ENCODE data around the gene TUBGCP2.
"Not testable (repeated sequence)": the region's sequence is repeated elsewhere in the genome, so short reads cannot be mapped to it uniquely, and the experiment has no call there.

The TUBGCP2 gene

DNA sequence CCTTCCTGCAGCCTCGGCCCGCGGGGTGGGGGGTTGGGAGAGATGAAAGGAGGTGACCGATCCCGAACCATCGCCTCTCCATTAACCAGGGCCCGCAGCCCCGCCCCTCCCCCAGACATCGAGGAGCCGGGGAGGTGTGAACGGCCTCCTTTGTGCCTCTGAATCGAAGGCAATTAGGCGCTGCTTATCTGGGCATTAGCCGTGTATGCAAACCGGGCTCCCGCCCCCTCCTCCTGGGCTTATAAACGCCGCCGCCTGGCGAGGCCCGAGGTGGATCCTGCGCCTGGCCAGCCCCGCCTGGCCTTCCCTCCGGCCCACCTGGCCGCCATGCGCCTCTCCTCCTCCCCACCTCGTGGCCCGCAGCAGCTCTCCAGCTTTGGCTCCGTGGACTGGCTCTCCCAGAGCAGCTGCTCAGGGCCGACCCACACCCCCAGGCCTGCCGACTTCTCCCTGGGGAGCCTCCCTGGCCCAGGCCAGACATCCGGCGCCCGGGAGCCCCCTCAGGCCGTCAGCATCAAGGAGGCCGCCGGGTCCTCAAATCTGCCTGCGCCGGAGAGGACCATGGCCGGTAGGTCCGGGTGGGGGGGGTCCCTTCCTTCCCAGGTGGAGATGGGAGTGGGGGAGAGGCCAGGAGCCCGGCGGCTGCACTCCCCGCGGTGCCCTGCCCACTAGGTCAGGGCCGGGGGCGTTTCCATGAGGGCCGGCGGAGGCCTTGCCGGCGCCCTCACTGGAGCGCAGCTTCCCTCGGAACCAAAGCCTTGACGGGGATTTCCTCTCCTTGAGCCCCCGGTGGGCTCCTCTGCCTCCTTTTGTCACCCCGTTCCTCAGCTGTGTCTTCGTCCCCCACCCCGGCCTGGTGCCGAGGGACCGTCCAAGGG, 70.8 kb downstream of the TUBGCP2 start, which contains the start of gene VENTX:
TSS of gene VENTX (plus strand) at position 268 of the 878 bp plus-strand sequence. CDS start at position 328, 60 bp downstream.
- no peak within 1 kb of the TSS for H3K27ac ChIP-seq
- no peak for TF ChIP-seq CTCF (conservative IDR thresholded peaks at IDR 0.05)

DNA sequence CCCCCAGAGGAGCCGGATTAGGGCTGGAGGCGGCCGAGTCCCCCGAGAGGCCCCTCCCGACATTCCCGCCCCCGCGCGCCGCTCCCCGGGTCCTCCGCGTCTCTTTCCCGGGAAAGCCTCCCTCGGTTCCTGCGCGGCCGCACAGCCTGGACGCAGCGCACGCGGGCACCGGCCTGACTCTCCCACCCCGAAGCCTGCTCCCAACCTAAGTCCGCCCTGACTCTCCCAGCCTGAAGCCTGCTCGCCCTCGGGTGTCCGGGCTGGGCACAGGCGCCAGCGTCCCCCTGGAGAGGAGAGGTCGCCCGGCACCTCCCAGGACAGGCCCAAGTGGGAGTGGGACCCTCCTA, 71.5 kb downstream of the TUBGCP2 start:
- TF ChIP-seq CTCF (conservative IDR thresholded peaks at IDR 0.05): no peak
- H3K27ac ChIP-seq: no peak overlapping the region

DNA sequence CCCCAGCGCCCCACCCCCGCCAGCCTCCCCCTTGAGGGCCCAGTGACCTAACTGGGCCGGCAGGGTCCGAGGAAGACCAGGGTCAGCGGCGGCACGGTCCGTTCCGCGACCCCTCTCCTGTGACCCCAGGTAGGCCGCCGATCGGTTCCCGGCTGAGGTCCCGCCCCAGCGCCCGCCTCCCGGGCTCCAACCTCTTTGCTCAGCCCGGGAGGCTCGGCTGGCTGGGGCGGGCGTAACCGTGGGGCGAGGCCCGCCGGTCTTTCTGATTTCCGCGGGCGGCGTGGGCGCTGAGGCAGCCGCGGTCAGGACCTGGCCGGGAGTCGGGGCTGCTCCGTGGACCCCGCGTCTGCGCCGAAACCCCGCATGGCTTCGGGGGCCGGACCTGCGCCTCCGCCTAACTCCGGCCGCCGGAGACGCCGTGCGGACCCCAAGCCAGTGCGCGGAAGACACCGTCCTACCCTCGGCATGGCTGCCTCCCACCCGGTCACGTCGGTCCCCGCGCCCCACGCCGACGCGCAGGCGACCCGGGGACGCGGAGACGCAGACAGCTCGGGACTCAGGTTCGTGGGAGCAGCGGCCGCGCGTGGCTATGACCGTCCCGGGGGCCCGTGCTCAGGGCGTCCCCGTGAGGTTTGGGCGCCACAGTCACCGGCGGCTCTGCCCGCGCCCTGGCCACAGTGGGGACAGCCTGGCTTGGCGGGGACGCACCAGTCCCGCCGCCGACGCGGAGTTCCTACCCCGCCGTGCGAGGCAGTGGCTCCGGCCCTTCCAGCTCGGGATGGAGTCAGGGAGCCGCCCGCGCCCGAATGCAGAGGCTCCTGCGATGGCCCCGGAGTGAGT, 72.1 kb downstream of the TUBGCP2 start:
- TF ChIP-seq CTCF (conservative IDR thresholded peaks at IDR 0.05): no peak
- H3K27ac ChIP-seq: no peak overlapping the region

DNA sequence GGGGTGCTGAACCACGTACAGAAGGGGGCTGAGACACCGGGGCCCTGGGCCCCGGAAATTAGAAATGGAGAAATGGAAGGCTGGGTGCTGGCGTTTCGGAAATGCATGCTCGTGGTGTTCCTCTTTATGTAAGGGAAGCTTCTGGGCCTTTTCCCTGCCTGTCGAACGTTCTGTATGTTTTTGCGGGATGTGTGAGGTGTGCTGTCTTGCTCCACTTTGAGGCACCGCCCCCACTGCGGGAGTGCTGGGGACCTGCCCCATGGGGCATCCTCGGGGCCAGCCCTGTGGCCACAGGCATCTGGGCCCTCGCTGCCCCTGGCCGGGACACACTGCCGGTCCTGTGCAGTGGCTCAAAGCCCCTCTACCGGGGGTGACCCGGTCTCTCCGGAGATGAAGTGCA, 72.7 kb downstream of the TUBGCP2 start:
- no peak overlapping the region for H3K27ac ChIP-seq
- TF ChIP-seq CTCF (conservative IDR thresholded peaks at IDR 0.05): no peak

- no peak overlapping the region for H3K27ac ChIP-seq
- no peak for TF ChIP-seq CTCF (conservative IDR thresholded peaks at IDR 0.05)
These were observed 73.3 kb downstream of the TUBGCP2 start for GRCh38 chr10:133235265-133235855.

- not testable (repeated sequence) for H3K27ac ChIP-seq
These were observed 73.9 kb downstream of the TUBGCP2 start for GRCh38 chr10:133234796-133235195.

GRCh38 chr10:133231946-133232574, 76.6 kb downstream of the TUBGCP2 start:
- no peak overlapping the region for H3K27ac ChIP-seq
- no peak for TF ChIP-seq CTCF (conservative IDR thresholded peaks at IDR 0.05)

Data from VCaP (cell line).